ENCODE measurements around the gene AKAP12. TPM values are rescaled to one million over a fixed set of nuclear protein-coding genes. Genes with fewer than 3 reads are reported as not detected.

Gene AKAP12
- total RNA-seq, 4 donors from 2014 or later = 25.7 to 61.7 (median 53.1) TPM

- TF ChIP-seq POLR2A (IDR thresholded peaks at IDR 0.05) (no peak), POLR2AphosphoS5 (IDR thresholded peaks at IDR 0.05) (no peak), CTCF (IDR thresholded peaks at IDR 0.05) (no peak), EP300 (IDR thresholded peaks at IDR 0.05; ENCODE audit: low read depth) (no peak)
- Histone ChIP-seq H3K27me3 (no peaks in the 10 kb centered on the region), H3K36me3 (no peaks in the 10 kb centered on the region), H3K9me3 (no peaks in the 10 kb centered on the region), H3K27ac (no peak overlapping the region), H3K4me3 (no peak overlapping the region), H3K4me1 (peaks cover 0 to 29% (median 3%) of the 10 kb centered on the region in 4 donors)
- no peak for DNase-seq
- in situ Hi-C loops (cut with MboI; ENCODE audit: low pct_ligation_motif_present in 1 of 4, low pct_unique_long_range_greater_than_20kb in 1 of 4, low sequenced_read_pairs in 3 of 4) = no loop called here
- 61 to 77% methylated on average over 2 to 3 of the region's 3 CpGs for WGBS, 2 donors (ENCODE audit: low coverage in 1 of 2)
- intact Hi-C loops (cut with DNase I; ENCODE audit: low total_unique reads) = loop anchor here (10.0 kb wide), 1 partner anchor 45 kb away; no protein-coding TSS in a partner anchor
Measured at GRCh38 chr6:151399679-151400078, 159.9 kb downstream of the AKAP12 start.

DNA sequence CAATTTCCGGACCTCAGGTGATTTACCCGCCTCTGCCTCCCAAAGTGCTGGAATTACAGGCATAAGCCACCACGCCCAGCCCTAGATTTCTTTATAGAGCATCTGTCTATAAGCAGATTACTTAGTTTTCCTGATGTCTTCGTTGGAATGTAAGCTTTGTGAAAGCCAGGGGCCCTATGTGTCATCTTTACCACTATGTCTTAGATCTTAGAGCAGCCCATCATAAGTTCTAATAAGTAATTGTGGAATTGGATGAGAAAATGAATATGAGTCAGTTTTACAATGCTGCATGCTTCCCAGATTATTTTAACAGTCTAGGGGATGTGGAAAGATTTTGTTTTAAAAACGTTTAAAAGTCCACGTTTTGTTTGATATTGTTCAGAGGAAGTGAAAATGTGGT is 160.7 kb downstream of the AKAP12 start:
- Histone ChIP-seq H3K4me1 (peaks cover 0 to 22% (median 3%) of the 10 kb centered on the region in 4 donors), H3K27me3 (no peaks in the 10 kb centered on the region), H3K36me3 (no peaks in the 10 kb centered on the region), H3K4me3 (no peak overlapping the region), H3K9me3 (no peaks in the 10 kb centered on the region), H3K27ac (no peak overlapping the region)
- WGBS, 2 donors (ENCODE audit: low coverage in 1 of 2) = 63 to 65% methylated on average over 4 to 6 of the region's 6 CpGs
- intact Hi-C loops (cut with DNase I; ENCODE audit: low total_unique reads) = no loop called here
- in situ Hi-C loops (cut with MboI; ENCODE audit: low pct_ligation_motif_present in 1 of 4, low pct_unique_long_range_greater_than_20kb in 1 of 4, low sequenced_read_pairs in 3 of 4) = no loop called here
- no peak for DNase-seq
- TF ChIP-seq CTCF (IDR thresholded peaks at IDR 0.05) (no peak), EP300 (IDR thresholded peaks at IDR 0.05; ENCODE audit: low read depth) (no peak), POLR2A (IDR thresholded peaks at IDR 0.05) (no peak), POLR2AphosphoS5 (IDR thresholded peaks at IDR 0.05) (no peak)

GRCh38 chr6:151402228-151402627 is 162.5 kb downstream of the AKAP12 start:
- no peak for DNase-seq
- H3K27ac ChIP-seq = no peak overlapping the region
- peaks cover 0 to 19% (median 3%) of the 10 kb centered on the region in 4 donors for H3K4me1 ChIP-seq

GRCh38 chr6:151403919-151404308 is 164.1 kb downstream of the AKAP12 start:
- no peak for TF ChIP-seq EP300 (IDR thresholded peaks at IDR 0.05; ENCODE audit: low read depth)
- TF ChIP-seq POLR2AphosphoS5 (IDR thresholded peaks at IDR 0.05) = no peak
- TF ChIP-seq CTCF (IDR thresholded peaks at IDR 0.05) = no peak
- TF ChIP-seq POLR2A (IDR thresholded peaks at IDR 0.05) = no peak
- in situ Hi-C loops (cut with MboI; ENCODE audit: low pct_ligation_motif_present in 1 of 4, low pct_unique_long_range_greater_than_20kb in 1 of 4, low sequenced_read_pairs in 3 of 4) = no loop called here
- 86 to 87% methylated on average over 4 of the region's 4 CpGs for WGBS, 2 donors (ENCODE audit: low coverage in 1 of 2)

More at GRCh38 chr6:151402228-151402627, 162.5 kb downstream of the AKAP12 start:
- Histone ChIP-seq H3K36me3 (no peaks in the 10 kb centered on the region), H3K27me3 (no peaks in the 10 kb centered on the region), H3K4me3 (no peak overlapping the region), H3K9me3 (no peaks in the 10 kb centered on the region)
- 97 to 100% methylated on average over 1 of the region's 1 CpG for WGBS, 2 donors (ENCODE audit: low coverage in 1 of 2)
- in situ Hi-C loops (cut with MboI; ENCODE audit: low pct_ligation_motif_present in 1 of 4, low pct_unique_long_range_greater_than_20kb in 1 of 4, low sequenced_read_pairs in 3 of 4) = no loop called here
- intact Hi-C loops (cut with DNase I; ENCODE audit: low total_unique reads) = no loop called here
- TF ChIP-seq CTCF (IDR thresholded peaks at IDR 0.05) (no peak), POLR2AphosphoS5 (IDR thresholded peaks at IDR 0.05) (no peak), POLR2A (IDR thresholded peaks at IDR 0.05) (no peak), EP300 (IDR thresholded peaks at IDR 0.05; ENCODE audit: low read depth) (no peak)

More at GRCh38 chr6:151403919-151404308, 164.1 kb downstream of the AKAP12 start:
- DNase-seq = no peak
- H3K27me3 ChIP-seq = no peaks in the 10 kb centered on the region
- no peaks in the 10 kb centered on the region for H3K36me3 ChIP-seq
- peaks cover 0 to 19% (median 3%) of the 10 kb centered on the region in 4 donors for H3K4me1 ChIP-seq
- no peaks in the 10 kb centered on the region for H3K9me3 ChIP-seq
- no peak overlapping the region for H3K27ac ChIP-seq
- intact Hi-C loops (cut with DNase I; ENCODE audit: low total_unique reads) = no loop called here
- H3K4me3 ChIP-seq = no peak overlapping the region

Small RNAs within 50 kb of the gene (small RNA-seq; reads per million reads assigned to genes)
- gene RF00019 (0 reads per million in 4 donors), gene RNU6-1247P (0 reads per million in 4 donors), gene RNU6-300P (0 reads per million in 4 donors), gene RNY4P20 (0.28 to 5.0 (median 1.0) reads per million in 4 donors)

Other genes with a start within 250 kb of the AKAP12 start
- gene ZBTB2, start 151.6 kb downstream of the AKAP12 start, total RNA-seq = 1 to 10 TPM; 2.4 to 9.6 (median 7.6) TPM
- gene RMND1, start 212.2 kb downstream of the AKAP12 start, total RNA-seq = 10 to 100 TPM in 2 of 4 donors, 1 to 10 TPM in 2; 5.6 to 29.2 (median 17.5) TPM